Urinary bladder (tissue), 4 donors: ENCODE data around the gene STX1A. TPM values are rescaled to one million over a fixed set of nuclear protein-coding genes. Genes with fewer than 3 reads are reported as not detected.

Experiments used
- DNase-seq: peaks from one replicate; pipeline ENCODE4 v3.0.0-alpha.2; 2015; ENCODE audit errors: extremely low spot score
- H3K27ac ChIP-seq: one replicate; pipeline ENCODE4 v1.5.1; 2013; ENCODE audit warnings: low read depth, mild to moderate bottlenecking, moderate library complexity
- H3K36me3 ChIP-seq: one replicate; pipeline ENCODE4 v1.6.1; 2013; ENCODE audit warnings: mild to moderate bottlenecking, moderate library complexity; ENCODE audit not compliant: insufficient read depth
- H3K4me1 ChIP-seq: one replicate; pipeline ENCODE4 v1.6.1; 2013; ENCODE audit warnings: mild to moderate bottlenecking, moderate library complexity; ENCODE audit not compliant: insufficient read depth
- H3K4me3 ChIP-seq: one replicate; pipeline ENCODE4 v1.5.1; 2013; ENCODE audit warnings: low read depth, low read length
- WGBS: extraction: QIAGEN DNeasy Blood & Tissue Kit; methylation state at CpG from one replicate; pipeline ENCODE4 v1.1.7; 2013; 5-methylcytosine and 5-hydroxymethylcytosine counted together
- polyA plus RNA-seq: library from polyadenylated mRNA; stranded (reverse); fragments of 200-250 nt; gene quantifications from one replicate; pipeline ENCODE4 v1.2.3, GENCODE V29; 2013
- total RNA-seq: library from RNA; depleted of rRNA; stranded (reverse); fragments of >200 nt; gene quantifications from one replicate; pipeline ENCODE4 v1.2.3, GENCODE V29; 2014
- donor health status: healthy with polysubstance abuse.
- donor health status: healthy.

STX1A gene
- total and polyA plus RNA-seq, 2 donors, result 9.0 to 9.8 TPM

DNA sequence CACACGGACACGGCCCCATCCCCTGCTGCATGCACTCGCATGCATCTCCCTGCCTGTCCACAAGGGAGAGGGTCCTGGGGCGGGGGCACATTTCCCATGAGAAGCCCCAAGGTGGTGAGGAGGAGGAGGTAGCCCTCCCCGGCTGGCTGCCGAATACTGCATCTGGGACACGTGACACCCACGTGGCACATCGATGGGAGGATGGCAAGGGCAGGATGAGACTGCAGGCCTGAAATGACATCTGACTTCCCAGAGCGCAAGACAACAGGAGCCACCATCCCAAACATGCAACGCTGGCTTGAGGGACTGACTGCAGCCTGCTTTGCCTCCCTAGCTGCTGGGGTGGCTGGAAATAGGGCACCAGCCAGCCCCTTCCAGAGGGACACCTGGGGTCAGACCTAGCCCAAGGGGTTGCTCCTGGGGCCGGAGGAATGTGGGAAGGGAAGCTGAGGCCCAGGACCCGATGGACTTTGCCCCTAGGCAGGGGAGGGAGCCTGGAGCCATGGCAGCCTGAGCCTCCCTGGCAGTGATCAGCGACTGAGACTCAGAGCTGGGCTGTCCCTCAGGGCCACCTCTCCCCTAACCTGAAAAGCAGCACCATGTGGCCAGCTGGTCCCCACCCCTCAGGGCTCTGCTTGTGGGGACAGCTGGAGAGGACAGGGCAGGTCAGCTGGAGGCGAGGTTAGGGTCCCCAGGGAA lies 19.9 kb downstream of the STX1A start:
- WGBS, result 82% methylated on average over 15 of the region's 15 CpGs
- DNase-seq, result no peak
- Histone ChIP-seq H3K4me1 (no peaks in the 10 kb centered on the region), H3K27ac (no peak overlapping the region), H3K36me3 (no peaks in the 10 kb centered on the region), H3K4me3 (no peak overlapping the region)

DNA sequence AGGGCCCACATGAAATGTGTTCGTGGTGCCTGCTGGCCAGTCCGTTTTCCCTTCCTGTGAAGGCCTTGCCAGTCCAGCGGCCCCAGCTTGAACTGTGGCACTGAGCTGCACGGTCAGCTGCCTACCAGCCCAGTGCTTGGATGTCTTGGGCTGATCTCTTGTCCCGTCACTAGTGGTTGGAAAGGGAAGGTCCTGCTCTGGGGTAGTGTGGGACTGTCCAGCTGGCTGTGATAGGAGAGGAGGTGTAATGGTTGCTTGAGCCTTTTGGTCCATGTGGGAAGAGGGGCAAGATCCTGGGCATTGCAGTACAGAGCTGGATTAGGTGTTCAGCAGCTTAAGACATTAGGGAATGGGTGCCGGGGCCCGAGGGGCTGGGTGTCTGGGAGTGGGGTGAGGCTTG lies 21.1 kb downstream of the STX1A start:
- WGBS, result 84% methylated on average over 7 of the region's 7 CpGs

DNA sequence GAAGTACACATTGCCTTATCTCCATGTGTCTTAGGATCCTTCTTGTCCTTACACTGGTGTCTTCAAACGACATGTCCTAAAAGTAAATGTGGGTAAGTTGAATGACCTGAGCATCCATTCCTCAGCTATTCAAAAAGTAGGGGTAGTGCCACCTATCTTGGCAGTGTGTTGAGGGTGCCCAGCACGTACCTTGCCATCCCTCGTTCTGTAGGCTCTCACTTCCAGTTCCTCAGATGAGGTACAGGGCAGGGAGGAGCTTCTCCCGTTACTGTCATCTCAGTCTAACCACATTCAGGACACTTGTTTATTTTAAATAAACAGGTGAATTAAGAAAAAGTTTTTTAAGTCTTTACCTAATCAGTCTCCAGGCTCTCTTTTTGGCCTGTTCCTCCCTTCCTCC lies 23.1 kb downstream of the STX1A start:
- no peak overlapping the region for H3K27ac ChIP-seq
- no peak overlapping the region for H3K4me3 ChIP-seq
- 87% methylated on average over 4 of the region's 4 CpGs for WGBS
- peaks cover 2% of the 10 kb centered on the region for H3K36me3 ChIP-seq
- no peaks in the 10 kb centered on the region for H3K4me1 ChIP-seq
- DNase-seq, result no peak

More for the DNA sequence above, 21.1 kb downstream of the STX1A start:
- no peaks in the 10 kb centered on the region for H3K36me3 ChIP-seq
- no peak for DNase-seq
- no peaks in the 10 kb centered on the region for H3K4me1 ChIP-seq
- no peak overlapping the region for H3K4me3 ChIP-seq
- H3K27ac ChIP-seq, result no peak overlapping the region

- Histone ChIP-seq H3K27ac (no peak overlapping the region), H3K36me3 (peaks cover 2% of the 10 kb centered on the region), H3K4me3 (no peak overlapping the region), H3K4me1 (no peaks in the 10 kb centered on the region)
- no peak for DNase-seq
- WGBS, result 80% methylated on average over 7 of the region's 7 CpGs
These were observed 28.8 kb downstream of the STX1A start for GRCh38 chr7:73690646-73691045.

DNA sequence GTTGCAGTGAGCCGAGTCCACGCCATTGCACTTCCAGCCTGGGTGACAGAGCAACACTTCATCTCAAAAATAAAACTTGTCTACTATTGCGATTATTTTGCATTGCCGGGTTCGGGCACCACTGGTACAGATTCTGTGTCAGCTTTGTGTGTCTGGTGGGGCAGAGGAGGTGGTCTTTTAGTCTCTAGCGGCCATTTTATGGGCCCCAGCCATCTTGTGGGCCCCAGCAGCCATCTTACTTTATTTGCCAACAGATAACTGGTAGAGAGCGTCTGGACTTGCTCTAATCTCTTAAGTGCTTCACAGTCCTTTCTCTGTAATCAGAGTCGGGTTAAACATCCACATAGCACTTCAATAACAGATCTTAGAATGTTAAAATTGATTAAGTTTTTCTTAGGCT lies 31.2 kb downstream of the STX1A start:
- WGBS, result 91% methylated on average over 8 of the region's 8 CpGs
- DNase-seq, result no peak
- no peaks in the 10 kb centered on the region for H3K4me1 ChIP-seq
- H3K4me3 ChIP-seq, result no peak overlapping the region
- H3K27ac ChIP-seq, result no peak overlapping the region
- peaks cover 2% of the 10 kb centered on the region for H3K36me3 ChIP-seq

DNA sequence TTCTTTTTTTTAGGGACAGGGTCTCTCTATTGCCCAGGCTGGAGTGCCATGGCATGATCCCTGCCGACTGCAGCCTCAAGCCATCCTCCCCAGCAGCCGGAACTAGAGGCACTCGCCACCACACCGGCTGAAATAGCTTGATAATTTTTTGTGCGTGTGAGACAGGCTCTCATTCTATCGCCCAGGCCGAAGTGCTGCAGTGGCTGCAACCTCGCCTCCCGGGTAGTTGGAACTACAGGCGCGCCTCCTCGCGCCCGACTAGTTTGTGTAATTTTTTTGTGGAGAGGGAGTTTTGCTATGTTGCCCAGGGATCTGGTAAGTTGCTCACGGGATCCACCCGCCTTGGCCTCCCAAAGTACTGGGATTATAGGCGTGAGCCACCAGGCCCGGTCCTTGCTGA lies 34.2 kb downstream of the STX1A start:
- H3K36me3 ChIP-seq, result no peaks in the 10 kb centered on the region
- H3K4me3 ChIP-seq, result no peak overlapping the region
- no peak overlapping the region for H3K27ac ChIP-seq
- WGBS, result 98% methylated on average over 18 of the region's 18 CpGs
- H3K4me1 ChIP-seq, result peaks cover 1% of the 10 kb centered on the region
- DNase-seq, result no peak

GRCh38 chr7:73683788-73684693 lies 35.4 kb downstream of the STX1A start:
- H3K36me3 ChIP-seq, result no peaks in the 10 kb centered on the region
- peak overlapping the region; percentile 48 for H3K27ac ChIP-seq
- H3K4me3 ChIP-seq, result peak overlapping the region; percentile 94
- H3K4me1 ChIP-seq, result peaks cover 1% of the 10 kb centered on the region
- no peak for DNase-seq
- WGBS, result 24% methylated on average over 58 of the region's 58 CpGs

DNA sequence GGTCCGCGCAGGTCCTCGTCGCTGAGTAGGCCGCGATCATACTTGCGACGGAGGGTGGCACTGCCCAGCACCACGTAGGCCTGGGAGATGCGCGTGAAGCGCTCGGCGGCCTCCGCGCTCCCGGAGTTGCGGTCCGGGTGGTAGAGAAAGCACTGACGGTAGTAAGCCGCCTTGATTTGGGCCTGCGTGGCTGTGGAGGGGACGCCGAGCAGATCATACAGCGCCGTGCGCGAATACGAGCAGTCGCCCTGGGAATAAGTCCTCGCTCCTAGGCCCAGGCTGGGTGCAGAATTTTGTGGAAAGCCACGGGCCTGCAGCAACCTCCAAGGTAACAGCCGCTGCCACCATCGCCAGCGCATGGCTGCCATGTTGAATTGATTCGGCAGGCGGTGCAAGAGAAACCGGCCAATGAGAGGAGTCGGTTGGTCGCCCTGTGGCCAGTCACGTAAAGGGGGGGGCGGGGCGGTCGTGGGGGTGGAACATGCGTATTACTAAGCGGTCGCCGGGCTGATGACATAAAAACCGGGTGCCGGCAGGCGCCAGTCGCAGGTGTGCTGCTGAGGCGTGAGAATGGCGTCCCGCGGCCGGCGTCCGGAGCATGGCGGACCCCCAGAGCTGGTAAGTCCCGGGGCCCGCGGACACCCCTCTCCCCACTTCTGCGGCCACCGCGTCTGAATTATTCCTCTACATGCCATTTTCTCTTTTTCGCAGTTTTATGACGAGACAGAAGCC lies 36.2 kb downstream of the STX1A start, which contains the start of the genes BUD23 and DNAJC30:
Gene BUD23, plus strand, starts transcription at position 542 of the 732 bp plus-strand sequence. Its CDS starts 29 bp downstream, at position 571.
Gene DNAJC30, minus strand, starts transcription at position 398 of the 732 bp plus-strand sequence. Its CDS starts 30 bp downstream, at position 368.
- H3K27ac ChIP-seq, result peak within 1 kb of the TSS; percentile 73
- under 1% methylated on average over 68 of the region's 68 CpGs for WGBS
- H3K4me1 ChIP-seq, result peaks cover 1% of the 10 kb centered on the region
- peak; percentile 91 for DNase-seq
- no peaks in the 10 kb centered on the region for H3K36me3 ChIP-seq
- peak within 1 kb of the TSS; percentile 94 for H3K4me3 ChIP-seq

GRCh38 chr7:73682745-73683055 lies 36.8 kb downstream of the STX1A start:
- DNase-seq, result no peak
- H3K4me3 ChIP-seq, result peak overlapping the region; percentile 77
- H3K27ac ChIP-seq, result no peak overlapping the region
- under 1% methylated on average over 33 of the region's 33 CpGs for WGBS
- no peaks in the 10 kb centered on the region for H3K36me3 ChIP-seq
- H3K4me1 ChIP-seq, result peaks cover 1% of the 10 kb centered on the region

DNA sequence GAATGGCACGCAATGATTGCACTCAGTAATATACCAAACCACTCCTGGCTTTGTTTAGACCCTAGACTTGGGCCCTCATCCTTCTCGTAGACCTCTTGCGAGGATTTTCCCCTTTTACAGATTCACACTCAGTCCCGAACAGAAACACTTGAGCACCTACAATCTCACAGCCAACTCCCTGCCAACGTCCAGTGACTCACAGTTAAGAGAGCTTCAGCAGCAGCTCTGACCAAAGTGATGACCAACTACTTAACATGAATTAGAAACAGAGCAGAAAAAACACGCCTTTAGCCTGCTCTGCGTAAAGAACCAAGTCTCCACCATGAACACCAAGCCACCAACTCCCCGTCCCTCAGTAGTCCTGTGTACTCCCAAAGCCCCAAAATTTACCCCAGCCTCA lies 38.4 kb downstream of the STX1A start:
- 82% methylated on average over 8 of the region's 8 CpGs for WGBS
- Histone ChIP-seq H3K4me1 (peaks cover 1% of the 10 kb centered on the region), H3K36me3 (no peaks in the 10 kb centered on the region), H3K27ac (no peak overlapping the region), H3K4me3 (no peak overlapping the region)
- no peak for DNase-seq

GRCh38 chr7:73680501-73680900 lies 39.0 kb downstream of the STX1A start:
- no peak overlapping the region for H3K27ac ChIP-seq
- H3K4me3 ChIP-seq, result no peak overlapping the region
- no peak for DNase-seq
- peaks cover 1% of the 10 kb centered on the region for H3K4me1 ChIP-seq
- WGBS, result 85% methylated on average over 7 of the region's 7 CpGs
- H3K36me3 ChIP-seq, result no peaks in the 10 kb centered on the region

GRCh38 chr7:73679709-73680108 lies 39.8 kb downstream of the STX1A start:
- Histone ChIP-seq H3K4me3 (no peak overlapping the region), H3K27ac (no peak overlapping the region), H3K36me3 (no peaks in the 10 kb centered on the region), H3K4me1 (peaks cover 1% of the 10 kb centered on the region)
- 91% methylated on average over 2 of the region's 2 CpGs for WGBS
- DNase-seq, result no peak

GRCh38 chr7:73678862-73679261 lies 40.6 kb downstream of the STX1A start:
- no peaks in the 10 kb centered on the region for H3K36me3 ChIP-seq
- 87% methylated on average over 6 of the region's 6 CpGs for WGBS
- H3K27ac ChIP-seq, result no peak overlapping the region
- no peak for DNase-seq
- H3K4me3 ChIP-seq, result no peak overlapping the region
- H3K4me1 ChIP-seq, result peaks cover 1% of the 10 kb centered on the region
